Lung (tissue), 12 donors: ENCODE measurements around the gene DNLZ. TPM values are rescaled to one million over a fixed set of nuclear protein-coding genes. Genes with fewer than 3 reads are reported as not detected.

Experiments used
- ATAC-seq: fragments of 200-7000 bp; cut with Tn5 transposase; one replicate; pipeline ENCODE4 v1.9.1; 2020; ENCODE audit warnings: moderate number of reproducible peaks; ENCODE audit not compliant: insufficient read depth, low FRiP score
- DNase-seq, 3 donors: peaks; one replicate each; pipeline ENCODE4 v3.0.0-alpha.2; 2013 to 2017
- H3K27ac ChIP-seq, 2 donors: one replicate each; pipeline ENCODE4 v1.5.1; 2013; ENCODE audit warnings: mild to moderate bottlenecking in 2 of 2, moderate library complexity in 2 of 2, control low read depth in 1 of 2, inconsistent platforms in 1 of 2, low read depth in 1 of 2, low read length in 1 of 2
- H3K27me3 ChIP-seq, 3 donors: one replicate each; pipeline ENCODE4 v1.5.1; 2013; ENCODE audit warnings: low read length in 2 of 3; ENCODE audit not compliant: control insufficient read depth in 3 of 3, insufficient read depth in 3 of 3
- H3K36me3 ChIP-seq, 4 donors: one replicate each; pipeline ENCODE4 v1.5.1; 2013; ENCODE audit warnings: low read length in 4 of 4, mild to moderate bottlenecking in 1 of 4, moderate library complexity in 1 of 4; ENCODE audit not compliant: control insufficient read depth in 4 of 4, insufficient read depth in 4 of 4
- H3K4me1 ChIP-seq, 5 donors: one replicate each; pipeline ENCODE4 v1.5.1; 2013; ENCODE audit warnings: low read length in 5 of 5, mild to moderate bottlenecking in 2 of 5, moderate library complexity in 1 of 5; ENCODE audit not compliant: control insufficient read depth in 5 of 5, insufficient read depth in 5 of 5
- H3K4me3 ChIP-seq: one replicate; pipeline ENCODE4 v1.5.1; 2013; ENCODE audit warnings: mild to moderate bottlenecking, control low read depth, moderate library complexity
- H3K9ac ChIP-seq, 2 donors: one replicate each; pipeline ENCODE4 v1.5.1; 2013; ENCODE audit warnings: low read length in 2 of 2, control low read depth in 1 of 2; ENCODE audit not compliant: insufficient read depth in 1 of 2
- H3K9me3 ChIP-seq, 4 donors: one replicate each; pipeline ENCODE4 v1.5.1; 2013; ENCODE audit warnings: low read length in 3 of 4, mild to moderate bottlenecking in 1 of 4, moderate library complexity in 1 of 4; ENCODE audit not compliant: control insufficient read depth in 4 of 4, insufficient read depth in 3 of 4
- CTCF ChIP-seq: IDR thresholded peaks from 2 replicates; pipeline ENCODE4 v1.5.1; 2012; ENCODE audit warnings: mild to moderate bottlenecking; ENCODE audit errors: control extremely low read depth, extremely low read depth
- WGBS, 2 donors: extraction: QIAGEN DNeasy Blood & Tissue Kit; methylation state at CpG; one replicate each; pipeline ENCODE4 v1.1.7; 2013; 5-methylcytosine and 5-hydroxymethylcytosine counted together
- polyA plus RNA-seq, 2 donors: library from polyadenylated mRNA; stranded (reverse); fragments of 200-250 nt; gene quantifications; one replicate each; pipeline ENCODE4 v1.2.1, GENCODE V29; 2013
- total RNA-seq, 2 donors: library from RNA; depleted of rRNA in 1 of 2; stranded (reverse); fragments of >200 nt in 1 of 2; gene quantifications; one replicate each; pipeline ENCODE4 v1.2.1, GENCODE V29; 2014 to 2021
- donor health status: control.
- donor health status: control.
- donor health status: Bipolar disorder and iron deficiency.
- donor health status: healthy.
- donor health status: DM: yes; HTN: yes; CAD: no.

The DNLZ gene
- total and polyA plus RNA-seq, 4 donors: 7.7 to 34.3 (median 16.8) TPM

GRCh38 chr9:136349546-136349945 is 14.0 kb downstream of the DNLZ start:
- ATAC-seq: no peak
- no peaks in the 10 kb centered on the region for H3K9me3 ChIP-seq
- H3K4me1 ChIP-seq: peaks cover 0 to 33% (median 20%) of the 10 kb centered on the region in 5 donors
- WGBS, 2 donors: 89% methylated on average over 24 of the region's 24 CpGs
- no peak overlapping the region for H3K9ac ChIP-seq
- H3K4me3 ChIP-seq: no peak overlapping the region
- H3K27me3 ChIP-seq: no peaks in the 10 kb centered on the region
- TF ChIP-seq CTCF: no peak
- DNase-seq: no peak
- no peak overlapping the region for H3K27ac ChIP-seq
- peaks cover 0 to 8% (median 0%) of the 10 kb centered on the region in 4 donors for H3K36me3 ChIP-seq

- H3K4me1 ChIP-seq: peaks cover 0 to 25% (median 16%) of the 10 kb centered on the region in 5 donors
- no peak overlapping the region for H3K27ac ChIP-seq
- TF ChIP-seq CTCF: no peak
- H3K27me3 ChIP-seq: no peaks in the 10 kb centered on the region
- ATAC-seq (no peak), DNase-seq (no peak)
- no peak overlapping the region for H3K9ac ChIP-seq
- H3K9me3 ChIP-seq: no peaks in the 10 kb centered on the region
- no peak overlapping the region for H3K4me3 ChIP-seq
- 91 to 94% methylated on average over 13 to 14 of the region's 14 CpGs for WGBS, 2 donors
- H3K36me3 ChIP-seq: peaks cover 0 to 8% (median 0%) of the 10 kb centered on the region in 4 donors
Measured at GRCh38 chr9:136348691-136349090, 14.9 kb downstream of the DNLZ start.

- TF ChIP-seq CTCF: no peak
- DNase-seq (no peak), ATAC-seq (no peak)
- Histone ChIP-seq H3K4me3 (no peak overlapping the region), H3K9me3 (no peaks in the 10 kb centered on the region), H3K27me3 (no peaks in the 10 kb centered on the region), H3K4me1 (peaks cover 0 to 25% (median 6%) of the 10 kb centered on the region in 5 donors), H3K9ac (no peak overlapping the region), H3K36me3 (peaks cover 0 to 6% (median 1%) of the 10 kb centered on the region in 4 donors), H3K27ac (no peak overlapping the region)
- WGBS, 2 donors: 75 to 77% methylated on average over 31 to 34 of the region's 34 CpGs
Measured at GRCh38 chr9:136347472-136348256, 15.9 kb downstream of the DNLZ start.
